ENCODE results near the gene PHF2.

The PHF2 gene

DNA sequence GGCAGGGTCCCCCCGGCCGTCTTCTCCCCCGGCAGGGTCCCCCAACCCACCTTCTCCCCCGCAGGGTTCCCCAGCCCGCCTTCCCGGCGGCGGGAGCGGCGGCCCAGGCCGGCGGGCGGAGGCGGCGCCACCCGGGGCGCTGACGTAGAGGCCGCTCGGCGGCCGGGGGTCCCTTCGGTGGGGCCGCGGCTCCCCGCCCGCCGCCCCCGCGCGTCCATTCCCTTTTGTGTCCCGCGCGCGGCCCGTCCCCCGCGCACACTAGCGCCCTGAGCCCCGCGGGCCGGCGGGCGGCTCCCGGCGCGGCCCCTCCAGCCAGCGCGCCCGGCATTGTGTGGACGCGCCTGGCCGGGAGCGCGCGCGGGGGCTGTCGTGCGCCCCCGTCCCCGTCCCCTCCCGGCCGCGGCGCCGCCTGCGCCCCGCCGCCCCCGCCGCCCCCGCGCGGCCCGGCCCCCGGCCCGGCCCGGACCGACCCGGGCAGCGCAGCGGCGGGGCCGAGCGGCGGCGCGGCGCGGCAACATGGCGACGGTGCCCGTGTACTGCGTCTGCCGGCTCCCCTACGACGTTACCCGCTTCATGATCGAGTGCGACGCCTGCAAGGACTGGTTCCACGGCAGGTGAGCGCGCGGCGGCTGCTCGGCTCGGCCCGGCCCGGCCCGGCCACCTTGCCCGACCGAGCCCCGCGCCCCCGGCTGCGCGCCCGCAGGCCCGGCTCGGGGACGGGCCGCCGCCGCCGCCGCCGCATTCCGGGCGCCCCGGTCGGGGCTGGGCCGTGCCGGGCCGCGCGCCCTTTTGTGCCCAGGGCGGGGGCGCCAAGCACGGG is at the start of gene PHF2:
TSS of gene PHF2 (plus strand) at position 327 of the 820 bp plus-strand sequence. CDS start at position 517, 190 bp downstream.
- DNase-seq = peak; percentile 35 to 49

GRCh38 chr9:93531374-93531773 is 45.0 kb upstream of the PHF2 start:
- peak in 1 of 2 donors; percentile 8 for DNase-seq

GRCh38 chr9:93532141-93532540 is 44.2 kb upstream of the PHF2 start:
- no peak for DNase-seq

- DNase-seq = no peak
These were observed 42.5 kb upstream of the PHF2 start for GRCh38 chr9:93533863-93534262.

GRCh38 chr9:93536167-93536566 is 40.2 kb upstream of the PHF2 start:
- no peak for DNase-seq

- no peak for DNase-seq
These were observed 39.5 kb upstream of the PHF2 start for GRCh38 chr9:93536874-93537273.

GRCh38 chr9:93540305-93540704 is 36.1 kb upstream of the PHF2 start:
- no peak for DNase-seq

GRCh38 chr9:93541005-93541404 is 35.4 kb upstream of the PHF2 start:
- DNase-seq = no peak

DNA sequence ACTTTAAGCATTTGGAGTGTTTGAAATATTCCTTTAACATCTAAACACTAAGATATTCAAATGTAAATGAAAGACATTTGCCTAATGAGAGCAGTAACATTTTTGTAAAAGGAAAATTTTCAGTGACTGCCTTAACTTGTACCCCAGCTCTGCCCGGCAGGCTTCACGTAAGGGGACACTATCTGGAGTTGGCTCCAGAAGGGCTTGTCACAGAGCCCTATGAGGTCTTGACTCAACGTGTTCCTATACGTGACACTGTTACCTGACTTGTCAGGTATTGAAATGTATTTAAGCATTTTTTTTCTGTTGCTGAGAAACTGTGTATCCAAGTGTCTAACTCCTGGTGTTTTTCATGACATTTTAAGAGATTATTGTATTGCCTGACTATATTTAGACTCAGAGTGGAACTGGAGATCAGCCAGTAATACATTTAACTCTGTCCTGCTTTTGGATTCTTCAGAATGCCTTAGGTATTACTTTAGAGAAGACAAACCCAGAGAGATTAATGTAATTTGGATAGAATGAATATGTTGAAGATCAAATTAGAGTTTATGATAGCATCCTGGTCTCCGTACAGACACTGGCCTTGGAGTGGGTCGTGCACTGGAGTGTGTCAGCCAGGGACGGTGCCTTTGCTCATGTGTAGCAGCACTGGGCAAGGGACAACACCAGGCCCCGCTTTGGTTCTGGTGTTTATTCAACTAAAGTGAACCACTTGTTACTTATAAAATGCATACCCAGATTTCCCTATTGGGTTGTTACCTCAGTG is 34.6 kb upstream of the PHF2 start:
- DNase-seq = no peak

GRCh38 chr9:93543117-93543516 is 33.3 kb upstream of the PHF2 start:
- no peak for DNase-seq

DNA sequence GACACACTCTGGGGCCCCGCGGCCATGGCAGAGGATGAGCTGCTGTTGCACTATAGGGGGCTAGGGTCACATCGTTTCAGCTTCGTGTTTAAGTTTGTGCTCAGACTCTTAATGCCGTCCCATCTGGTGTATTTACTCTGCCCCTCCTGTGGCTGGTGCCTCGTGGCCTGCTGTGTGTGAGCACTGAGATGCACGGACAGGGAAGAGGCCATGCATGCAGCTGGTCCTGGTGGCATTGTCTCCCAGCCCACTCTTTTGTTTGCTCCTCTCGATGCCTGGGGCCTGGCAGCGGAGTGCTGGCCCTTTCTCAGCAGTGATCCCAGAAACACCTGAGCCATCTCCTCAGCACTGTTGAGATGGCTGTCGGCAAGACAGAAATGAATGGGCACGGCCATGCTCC is 30.0 kb upstream of the PHF2 start:
- no peak for DNase-seq

- DNase-seq = no peak
These were observed 26.8 kb upstream of the PHF2 start for GRCh38 chr9:93549611-93550010.

GRCh38 chr9:93552923-93553322 is 23.5 kb upstream of the PHF2 start:
- DNase-seq = no peak

DNA sequence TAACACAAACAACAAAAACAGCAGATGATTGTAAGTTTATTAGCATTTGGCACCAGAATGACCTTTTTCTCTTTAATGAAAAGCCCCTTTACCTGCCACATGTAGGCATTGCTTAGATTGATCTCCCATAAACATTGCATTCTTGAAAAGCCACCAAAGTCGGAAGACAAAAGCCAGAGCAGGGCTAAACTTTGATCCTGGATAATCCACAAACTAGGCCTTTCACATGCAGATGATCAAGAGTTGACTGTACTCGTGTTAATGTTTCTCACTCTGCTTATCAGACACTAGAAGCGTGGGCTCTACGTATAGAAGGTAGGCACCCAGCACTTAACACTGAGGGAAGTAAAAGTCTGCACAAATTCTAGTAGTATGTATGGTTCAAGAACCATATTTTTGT is 21.0 kb upstream of the PHF2 start:
- DNase-seq = no peak

GRCh38 chr9:93557366-93558137 is 18.8 kb upstream of the PHF2 start:
- no peak for DNase-seq

DNA sequence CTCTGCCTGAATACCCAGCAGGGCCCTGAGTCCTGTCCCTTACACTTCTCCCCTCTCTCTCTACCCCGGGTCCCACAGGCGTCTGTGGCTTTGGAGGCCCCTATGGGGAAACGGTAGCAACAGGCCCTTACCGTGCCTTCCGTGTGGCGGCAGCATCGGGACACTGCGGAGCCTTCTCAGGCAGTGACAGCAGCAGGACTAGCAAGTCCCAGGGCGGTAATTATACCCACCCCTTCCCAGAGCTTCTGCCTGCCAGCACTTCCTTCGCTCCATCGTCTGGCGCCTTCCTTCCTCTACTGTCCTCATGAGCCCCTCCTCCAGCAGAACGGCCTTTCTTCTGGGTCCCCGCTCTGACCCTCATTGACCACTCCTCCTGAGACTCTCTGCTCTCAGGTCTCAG is 17.9 kb upstream of the PHF2 start:
- no peak for DNase-seq

GRCh38 chr9:93560991-93561390 is 15.4 kb upstream of the PHF2 start:
- no peak for DNase-seq

DNA sequence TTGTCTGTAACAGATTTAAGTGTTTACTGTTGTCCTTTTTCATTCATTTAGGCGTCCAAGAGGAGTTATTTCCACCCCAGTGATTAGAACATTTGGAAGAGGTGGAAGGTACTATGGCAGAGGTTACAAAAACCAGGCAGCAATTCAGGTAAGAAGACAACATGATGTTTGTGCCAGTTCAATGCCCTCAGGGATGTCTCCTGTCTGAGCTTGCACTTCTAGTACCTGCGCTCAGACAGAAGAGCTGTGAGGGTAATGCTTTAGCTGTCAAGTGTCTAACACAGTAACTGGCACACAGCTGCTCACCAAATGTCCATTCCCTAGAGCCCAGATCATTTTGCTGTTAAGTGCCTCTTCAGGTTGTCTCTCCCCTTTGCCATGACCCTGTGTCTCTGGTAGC is 14.2 kb upstream of the PHF2 start:
- no peak for DNase-seq

DNA sequence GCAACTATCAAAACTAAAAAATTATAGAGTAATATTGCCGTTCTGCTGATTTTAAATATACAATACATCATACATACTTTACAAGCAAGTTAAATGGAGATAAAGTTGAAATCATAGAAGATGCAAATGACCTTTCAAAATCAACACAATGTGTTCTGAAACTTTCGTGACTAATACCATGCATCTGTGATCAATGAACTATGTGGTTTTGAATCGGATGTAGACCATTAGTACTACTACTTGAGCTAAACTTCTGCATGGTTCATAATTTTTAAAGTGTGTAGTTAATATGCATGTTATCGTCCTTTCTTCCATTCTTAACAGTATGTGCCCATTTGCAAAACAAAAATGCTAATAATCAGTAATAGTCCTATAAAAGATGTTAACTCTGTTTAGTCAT is 11.3 kb upstream of the PHF2 start:
- no peak for DNase-seq

DNA sequence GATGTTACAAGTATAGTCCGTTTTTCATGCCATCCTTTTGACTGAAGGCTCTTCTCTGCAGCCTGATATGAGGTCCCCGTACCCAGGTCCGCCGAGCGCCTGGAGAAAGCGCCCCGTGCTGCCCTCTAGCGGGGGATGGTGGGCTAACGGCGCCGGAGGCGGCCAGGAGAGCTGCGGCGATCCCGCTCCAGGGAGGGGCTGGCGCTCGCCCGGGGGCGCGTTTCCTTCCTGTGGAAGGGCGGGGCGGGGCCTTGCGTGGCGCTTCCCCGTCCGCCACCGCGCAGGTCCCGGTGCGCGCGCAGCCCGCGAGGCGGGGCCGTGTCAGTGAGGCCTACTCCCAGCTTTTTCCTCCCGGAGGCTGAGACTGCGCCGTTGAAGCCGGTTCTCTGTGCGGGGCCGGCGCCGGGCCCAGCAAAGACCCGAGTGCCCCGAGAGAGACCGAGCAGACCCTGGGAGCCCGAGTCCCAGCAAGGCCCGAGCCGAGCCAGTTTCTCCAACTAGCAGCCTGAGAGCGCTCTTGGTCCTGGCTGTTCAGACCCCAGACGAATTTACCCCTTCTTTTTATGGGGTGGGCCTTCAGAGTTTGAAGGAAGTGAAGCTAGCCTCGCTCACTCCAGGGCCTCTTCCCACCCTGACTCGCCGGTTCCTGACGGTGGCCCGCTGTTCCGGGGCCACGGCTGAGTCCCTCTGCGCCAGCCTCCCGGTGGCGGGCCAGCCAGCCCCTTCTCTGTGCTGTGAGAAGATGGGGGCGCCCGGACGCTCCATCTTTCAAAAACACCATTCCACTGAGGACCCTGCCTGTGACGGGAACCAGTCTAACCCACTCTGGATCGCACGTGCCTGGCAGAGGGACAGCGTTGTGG is 9.7 kb upstream of the PHF2 start:
- peak; percentile 98 for DNase-seq

DNA sequence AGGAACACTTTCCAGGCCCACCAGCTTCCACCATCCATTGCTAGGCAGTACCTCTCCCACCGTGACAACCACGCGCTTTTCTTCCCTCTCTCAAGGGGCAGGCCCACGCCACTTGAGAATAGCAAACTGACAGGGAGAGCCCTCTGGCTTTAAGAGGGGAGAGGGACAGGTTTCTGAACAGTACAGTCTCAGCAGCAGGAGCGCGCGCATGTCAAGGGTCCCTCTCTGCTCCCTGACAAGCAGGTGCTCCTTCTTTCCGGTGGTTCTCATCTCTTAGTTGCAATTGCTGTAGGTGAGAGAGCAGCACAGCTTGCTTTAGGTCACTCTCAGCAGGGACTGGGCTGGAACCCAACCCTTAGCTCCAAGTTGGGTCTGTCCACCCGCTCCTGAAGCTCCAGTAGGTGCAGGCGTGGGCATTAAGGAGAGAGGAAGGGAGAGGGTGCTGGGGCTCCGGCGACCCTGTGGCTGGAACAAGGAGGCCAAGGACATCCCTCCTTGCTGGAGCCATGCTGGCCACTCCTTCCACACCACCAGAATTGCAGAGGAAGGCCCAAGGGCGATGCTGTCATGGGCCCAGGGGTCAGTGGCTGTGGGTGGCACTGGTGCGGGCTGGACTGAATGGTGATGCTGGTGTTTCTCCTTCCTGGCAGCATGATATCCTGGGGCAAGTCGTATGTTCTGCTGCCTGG is 9.0 kb upstream of the PHF2 start:
- DNase-seq = no peak

GRCh38 chr9:93568169-93568568 is 8.2 kb upstream of the PHF2 start:
- DNase-seq = no peak
